GM21825 (cell line): ENCODE data around the gene RASGEF1C.

ENCODE experiments used
- ATAC-seq: cut with Tn5 transposase; IDR thresholded peaks from one replicate; pipeline ENCODE4 v1.9.1; 2021; ENCODE audit warnings: mild to moderate bottlenecking, moderate library complexity; ENCODE audit not compliant: unreplicated experiment

The RASGEF1C gene

GRCh38 chr5:180161420-180162303 is 47.3 kb downstream of the RASGEF1C start:
- ATAC-seq, result no peak

DNA sequence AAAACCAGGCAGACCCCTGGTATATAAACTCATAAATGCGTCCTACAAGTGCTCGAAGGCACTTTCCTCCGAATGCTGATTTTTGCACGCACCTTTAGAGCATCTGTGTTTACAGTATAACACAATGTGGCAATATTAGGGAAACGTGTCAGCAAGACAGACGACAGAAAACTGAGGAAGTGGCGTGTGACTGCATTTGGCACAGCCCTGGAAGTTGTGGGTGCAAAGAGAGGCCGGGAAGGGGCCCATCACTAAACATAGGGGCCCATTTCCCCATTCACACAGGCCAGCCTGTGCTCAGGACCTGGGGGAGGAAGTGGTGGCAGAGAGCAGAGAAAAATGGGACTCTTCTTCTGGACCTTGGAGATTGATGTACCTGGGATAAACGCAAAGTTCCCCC is 48.2 kb downstream of the RASGEF1C start:
- no peak for ATAC-seq

DNA sequence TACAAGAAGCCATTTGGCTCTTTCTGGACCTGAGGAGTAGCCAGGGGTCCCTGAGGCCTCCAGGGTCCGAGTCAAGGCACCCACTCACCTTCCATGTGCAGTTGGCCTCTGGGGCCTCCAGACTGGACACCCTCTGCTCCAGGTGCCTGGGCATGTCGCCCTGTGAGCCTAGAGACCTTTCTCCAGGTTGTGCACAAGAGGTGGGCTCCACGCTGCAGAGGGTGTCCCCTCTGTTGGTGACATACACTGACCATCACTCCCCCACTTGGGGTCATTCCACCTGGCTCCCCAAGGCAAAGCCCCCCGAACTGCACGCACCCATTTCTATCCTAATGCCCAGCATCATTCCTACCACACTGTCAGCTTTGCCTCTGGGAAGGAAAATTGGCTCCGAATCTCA is 48.8 kb downstream of the RASGEF1C start:
- no peak for ATAC-seq

DNA sequence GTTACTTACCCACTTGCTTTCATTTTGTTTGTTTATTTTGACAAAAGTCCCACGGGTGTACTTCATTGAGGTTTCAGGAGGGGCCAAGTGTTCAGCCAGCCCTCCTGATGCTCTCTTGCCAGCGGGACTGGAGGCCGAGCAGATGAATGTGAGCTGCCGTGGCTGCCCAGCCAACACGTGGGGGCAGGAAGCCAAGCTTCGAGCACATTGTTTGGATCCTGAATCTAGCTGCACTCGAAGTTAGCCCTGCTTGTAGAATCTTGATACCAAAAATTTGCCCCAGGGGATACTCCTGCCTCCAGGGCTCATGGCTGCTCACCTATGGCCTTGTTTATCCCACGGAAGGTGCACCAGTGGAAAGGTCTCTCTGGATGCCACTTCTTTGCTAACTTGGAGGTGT is 49.3 kb downstream of the RASGEF1C start:
- no peak for ATAC-seq

- ATAC-seq, result no peak
Measured at GRCh38 chr5:180157866-180158265, 51.1 kb downstream of the RASGEF1C start.

- no peak for ATAC-seq
Measured at GRCh38 chr5:180156141-180156540, 52.9 kb downstream of the RASGEF1C start.

DNA sequence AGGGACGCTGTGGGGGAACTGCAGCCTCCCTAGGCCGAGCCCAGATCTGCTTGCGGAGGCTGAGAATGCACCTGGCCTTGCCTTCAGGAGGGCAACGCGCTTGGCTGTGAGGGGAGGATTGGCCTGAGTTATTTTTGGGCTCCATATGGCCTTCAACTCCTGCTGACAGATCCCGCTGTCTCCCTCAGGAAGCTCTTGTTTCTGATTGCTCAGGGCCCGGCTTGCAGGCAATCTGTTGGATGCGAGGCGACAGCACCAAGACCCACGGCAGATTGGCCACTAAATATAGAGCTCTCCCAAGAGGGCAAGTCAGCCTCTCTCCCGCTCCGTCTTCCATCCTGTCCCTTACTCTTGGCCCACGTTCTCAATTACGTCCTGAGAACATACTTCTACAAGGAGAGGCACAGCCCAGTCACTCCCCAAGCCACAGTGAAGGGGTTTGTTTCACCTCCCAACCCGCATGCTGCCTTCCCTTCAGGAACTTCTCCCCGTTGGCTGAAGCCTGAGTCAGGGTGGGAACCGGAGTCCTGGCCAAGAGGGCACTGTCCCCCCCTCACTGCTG is 53.6 kb downstream of the RASGEF1C start:
- no peak for ATAC-seq

- ATAC-seq, result no peak
Measured at GRCh38 chr5:180154821-180155364, 54.1 kb downstream of the RASGEF1C start.

- ATAC-seq, result no peak
Measured at GRCh38 chr5:180153991-180154390, 55.0 kb downstream of the RASGEF1C start.

DNA sequence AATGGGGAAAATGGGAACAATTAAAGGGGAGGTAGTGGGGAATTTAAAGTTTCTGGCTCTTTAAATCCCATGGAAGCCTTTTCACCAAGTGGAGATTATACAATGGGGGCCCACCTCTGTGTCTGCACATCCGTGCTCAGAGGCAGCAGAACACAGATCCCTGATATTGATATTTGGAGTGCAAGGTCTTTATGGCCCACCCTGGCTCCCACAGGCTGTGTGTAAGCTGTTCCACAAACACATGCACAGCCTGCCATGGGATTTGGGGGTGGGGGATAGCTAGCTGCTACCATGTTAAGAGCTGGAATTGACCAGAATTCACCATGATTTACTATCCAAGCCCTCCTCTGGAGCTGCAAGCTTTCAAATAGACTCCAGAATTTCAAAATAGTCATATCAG is 55.9 kb downstream of the RASGEF1C start:
- no peak for ATAC-seq

DNA sequence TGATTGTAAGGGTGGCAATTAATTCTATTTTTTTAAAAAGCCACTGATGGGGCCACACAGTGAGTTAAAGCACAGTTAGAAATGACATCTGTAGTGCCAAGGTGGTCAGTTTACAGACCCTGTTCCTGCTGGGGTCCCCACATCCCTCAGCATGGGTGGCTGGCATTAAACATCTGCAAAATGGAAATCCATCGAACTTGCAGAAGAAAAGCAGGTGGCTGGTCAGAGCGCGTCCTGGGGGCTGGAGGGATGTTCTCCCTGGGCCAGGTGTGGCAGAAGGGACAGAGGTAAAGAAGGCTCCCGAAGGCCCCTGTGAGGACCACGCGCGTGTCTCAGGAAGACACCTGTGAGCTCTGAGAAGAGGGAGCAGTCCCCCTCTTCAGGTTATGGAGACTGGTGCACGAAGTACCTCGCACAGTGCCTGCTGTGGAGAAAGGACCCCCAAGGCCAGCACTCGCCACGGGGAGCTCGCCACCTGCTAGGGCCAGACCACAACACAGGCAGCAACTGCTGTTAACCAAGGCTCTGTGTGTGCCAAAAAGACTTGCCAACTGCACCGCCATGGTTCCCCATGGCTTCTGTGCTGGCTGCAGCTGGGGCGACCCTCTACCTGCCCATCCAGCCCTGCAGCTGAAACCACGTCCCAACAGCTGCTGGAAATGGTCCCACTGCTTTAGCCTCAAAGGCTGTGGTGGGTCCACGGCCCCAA is 65.2 kb downstream of the RASGEF1C start:
- no peak for ATAC-seq

DNA sequence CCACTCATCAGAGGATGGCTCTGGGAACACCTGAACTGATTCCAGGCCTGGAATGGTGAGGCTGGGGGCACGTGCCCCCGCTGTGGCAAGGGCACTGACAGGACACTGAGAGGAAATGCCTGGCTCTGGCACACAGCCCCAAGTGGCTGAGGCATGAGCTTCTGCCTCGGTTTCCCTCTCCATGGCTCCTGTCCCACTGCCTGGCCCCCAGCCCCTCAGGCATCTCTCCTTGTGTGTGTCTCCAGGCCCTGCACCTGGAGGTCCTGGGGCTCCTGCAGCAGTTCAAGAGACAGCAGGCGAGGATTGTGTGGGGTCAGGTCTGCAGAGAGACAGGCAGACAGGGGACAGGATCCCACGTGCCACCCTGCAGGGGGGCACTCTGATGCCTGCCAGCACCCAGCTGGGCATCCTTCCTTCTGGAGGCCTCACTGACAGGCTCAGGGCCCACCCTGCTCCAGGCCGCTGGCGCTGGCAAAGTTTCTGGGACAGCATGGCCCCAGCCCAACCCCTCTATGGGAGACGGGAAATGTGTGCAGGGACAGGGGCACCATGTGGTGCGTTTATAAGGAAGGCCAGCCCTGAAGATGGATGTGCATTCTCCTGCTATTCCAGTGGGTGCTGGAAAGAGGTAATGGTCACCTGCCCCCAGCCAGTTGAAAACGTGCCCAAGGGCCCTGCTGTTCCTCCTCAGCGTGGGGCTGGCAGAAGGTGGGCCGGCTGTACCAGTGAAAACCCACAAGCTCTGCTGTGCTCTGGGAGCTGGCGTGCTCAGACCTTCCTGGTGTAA is 66.0 kb downstream of the RASGEF1C start:
- ATAC-seq, result no peak

GRCh38 chr5:180142021-180142765 is 66.8 kb downstream of the RASGEF1C start:
- no peak for ATAC-seq

GRCh38 chr5:180141068-180141660 is 67.8 kb downstream of the RASGEF1C start:
- no peak for ATAC-seq

DNA sequence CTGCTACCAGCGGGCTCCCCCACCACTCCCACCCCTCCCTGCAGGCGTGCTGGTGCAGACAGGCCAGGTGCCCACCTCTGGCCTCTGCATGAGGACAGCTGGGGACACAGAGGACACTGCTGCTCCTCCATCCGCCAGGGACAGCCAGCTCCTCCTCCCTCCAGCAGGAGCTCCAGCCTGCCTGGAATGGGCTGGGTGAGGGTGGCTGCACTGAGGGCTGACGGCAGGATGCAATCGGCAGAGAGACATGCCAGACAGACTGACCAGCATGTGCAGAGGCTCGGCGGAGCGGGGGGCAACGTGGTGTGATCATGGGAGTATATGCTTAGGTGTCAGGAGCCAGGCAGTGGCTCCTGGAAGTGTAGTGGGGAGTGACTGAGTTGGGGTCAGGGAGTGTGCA is 68.4 kb downstream of the RASGEF1C start:
- no peak for ATAC-seq

- ATAC-seq, result no peak
Measured at GRCh38 chr5:180140079-180140554, 68.9 kb downstream of the RASGEF1C start.

DNA sequence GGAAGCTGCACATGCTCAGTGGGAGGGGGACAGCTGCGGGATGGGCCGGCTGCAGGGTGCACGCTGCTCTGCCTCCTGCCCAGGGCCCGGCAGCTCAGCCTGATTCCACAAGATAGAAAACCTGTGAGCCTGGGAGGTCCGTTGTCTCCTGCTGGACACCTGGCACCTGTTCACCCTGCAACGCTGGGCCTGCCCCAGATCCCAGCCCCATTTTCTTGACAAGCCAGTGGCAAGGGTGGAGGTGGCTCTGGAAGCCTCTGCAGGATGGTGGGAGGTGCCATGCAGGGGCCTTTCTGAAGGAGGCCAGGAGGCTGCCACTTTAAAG is 69.3 kb downstream of the RASGEF1C start:
- ATAC-seq, result no peak

DNA sequence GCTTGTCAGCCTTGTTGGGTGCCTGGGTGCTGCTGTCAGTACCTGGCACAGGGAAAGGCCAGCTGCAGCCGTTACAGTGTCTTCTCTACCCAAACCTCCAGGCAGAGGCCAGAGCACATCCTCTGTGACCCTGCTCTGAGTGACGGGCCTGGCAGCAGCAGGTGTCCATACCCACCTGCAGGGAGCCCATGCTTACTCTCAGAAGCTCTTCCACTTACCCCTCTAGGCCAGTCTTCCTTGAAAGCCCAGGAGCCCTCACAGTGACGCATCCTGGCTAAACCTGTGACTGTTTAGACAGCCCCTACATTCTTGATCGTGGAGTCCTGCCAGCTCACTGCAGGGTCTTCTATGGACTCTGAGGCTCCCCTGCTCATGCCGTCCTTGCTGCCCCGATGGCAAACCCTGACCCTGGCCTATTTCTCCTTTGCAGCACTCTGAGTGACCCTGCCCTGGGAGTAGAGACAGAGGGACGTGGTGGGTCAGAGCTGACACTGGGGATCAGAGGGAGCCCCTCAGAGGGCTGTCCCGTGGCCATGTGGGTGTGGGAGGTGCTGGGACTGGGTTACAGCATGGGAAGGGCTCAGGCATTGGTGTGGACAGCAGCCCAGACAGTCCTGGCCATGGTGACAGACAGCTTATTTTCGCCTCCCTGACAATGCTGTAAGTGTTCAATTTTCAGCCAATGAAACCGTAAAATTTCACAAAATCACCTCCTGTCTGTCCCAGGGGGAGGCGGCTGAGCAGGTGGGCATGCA is 69.9 kb downstream of the RASGEF1C start:
- ATAC-seq, result no peak
